Measurements from ENCODE around the gene PLEKHM1.
A peak's percentile ranks its signal among the peaks of the same experiment; 100 is the strongest.

PLEKHM1 gene

GRCh38 chr17:45398800-45399199, 91.7 kb downstream of the PLEKHM1 start:
- no peak for DNase-seq (ENCODE audit: low read depth in 2 of 2)

GRCh38 chr17:45397796-45398195, 92.7 kb downstream of the PLEKHM1 start:
- no peak for DNase-seq (ENCODE audit: low read depth in 2 of 2)

GRCh38 chr17:45396496-45397205, 93.9 kb downstream of the PLEKHM1 start:
- DNase-seq (ENCODE audit: low read depth in 2 of 2) = no peak

GRCh38 chr17:45395569-45396415, 94.7 kb downstream of the PLEKHM1 start:
- DNase-seq (ENCODE audit: low read depth in 2 of 2) = no peak

GRCh38 chr17:45394913-45395568, 95.5 kb downstream of the PLEKHM1 start:
- peak; percentile 78 to 79 for DNase-seq (ENCODE audit: low read depth in 2 of 2)

- DNase-seq (ENCODE audit: low read depth in 2 of 2) = no peak
Measured at GRCh38 chr17:45394564-45394912, 96.0 kb downstream of the PLEKHM1 start.

- DNase-seq (ENCODE audit: low read depth in 2 of 2) = no peak
Measured at GRCh38 chr17:45394091-45394490, 96.4 kb downstream of the PLEKHM1 start.

GRCh38 chr17:45393411-45393810, 97.1 kb downstream of the PLEKHM1 start:
- no peak for DNase-seq (ENCODE audit: low read depth in 2 of 2)

GRCh38 chr17:45391918-45392317, 98.6 kb downstream of the PLEKHM1 start:
- DNase-seq (ENCODE audit: low read depth in 2 of 2) = no peak

GRCh38 chr17:45391291-45391690, 99.2 kb downstream of the PLEKHM1 start:
- DNase-seq (ENCODE audit: low read depth in 2 of 2) = no peak

GRCh38 chr17:45389354-45389753, 101.2 kb downstream of the PLEKHM1 start:
- DNase-seq (ENCODE audit: low read depth in 2 of 2) = no peak

- DNase-seq (ENCODE audit: low read depth in 2 of 2) = no peak
Measured at GRCh38 chr17:45388604-45389325, 101.8 kb downstream of the PLEKHM1 start.

GRCh38 chr17:45387739-45388138, 102.8 kb downstream of the PLEKHM1 start:
- DNase-seq (ENCODE audit: low read depth in 2 of 2) = no peak

GRCh38 chr17:45386178-45386577, 104.3 kb downstream of the PLEKHM1 start:
- no peak for DNase-seq (ENCODE audit: low read depth in 2 of 2)

Measured in fibroblast of skin of left quadriceps (primary cell).